ENCODE data around the gene FBXO39.

DNA sequence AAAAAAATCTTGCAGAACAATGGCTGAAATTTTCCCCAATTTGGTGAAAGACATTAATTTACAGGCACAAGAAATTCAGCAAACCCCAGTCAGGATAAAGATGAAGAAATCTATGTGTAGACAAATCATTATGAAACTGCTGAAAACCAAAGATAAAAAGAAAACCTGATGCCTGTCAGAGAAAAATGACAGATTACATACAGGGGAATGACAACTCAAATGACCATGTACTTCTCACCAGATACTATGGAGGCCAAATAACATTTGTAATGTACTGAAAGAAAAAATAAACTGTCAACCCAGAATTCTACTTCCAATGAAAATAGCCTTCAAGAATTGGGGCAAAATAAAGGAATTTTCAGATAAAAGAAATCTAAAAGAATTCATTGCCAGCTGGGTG lies 27.4 kb upstream of the FBXO39 start:
- TF ChIP-seq, protein P1, sequence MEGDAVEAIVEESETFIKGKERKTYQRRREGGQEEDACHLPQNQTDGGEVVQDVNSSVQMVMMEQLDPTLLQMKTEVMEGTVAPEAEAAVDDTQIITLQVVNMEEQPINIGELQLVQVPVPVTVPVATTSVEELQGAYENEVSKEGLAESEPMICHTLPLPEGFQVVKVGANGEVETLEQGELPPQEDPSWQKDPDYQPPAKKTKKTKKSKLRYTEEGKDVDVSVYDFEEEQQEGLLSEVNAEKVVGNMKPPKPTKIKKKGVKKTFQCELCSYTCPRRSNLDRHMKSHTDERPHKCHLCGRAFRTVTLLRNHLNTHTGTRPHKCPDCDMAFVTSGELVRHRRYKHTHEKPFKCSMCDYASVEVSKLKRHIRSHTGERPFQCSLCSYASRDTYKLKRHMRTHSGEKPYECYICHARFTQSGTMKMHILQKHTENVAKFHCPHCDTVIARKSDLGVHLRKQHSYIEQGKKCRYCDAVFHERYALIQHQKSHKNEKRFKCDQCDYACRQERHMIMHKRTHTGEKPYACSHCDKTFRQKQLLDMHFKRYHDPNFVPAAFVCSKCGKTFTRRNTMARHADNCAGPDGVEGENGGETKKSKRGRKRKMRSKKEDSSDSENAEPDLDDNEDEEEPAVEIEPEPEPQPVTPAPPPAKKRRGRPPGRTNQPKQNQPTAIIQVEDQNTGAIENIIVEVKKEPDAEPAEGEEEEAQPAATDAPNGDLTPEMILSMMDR (IDR thresholded peaks at IDR 0.05): no peak
- TF ChIP-seq POLR2A (IDR thresholded peaks at IDR 0.05) (no peak), POLR2AphosphoS5 (IDR thresholded peaks at IDR 0.05) (no peak)

All from prostate gland (tissue), 2 donors.